NCI-H2171 (cell line): Measurements from ENCODE around the gene RCAN2.

Experiments
- DNase-seq: peaks from one replicate; lab custom pipeline; 2025; lab: John Stamatoyannopoulos, UW

RCAN2 gene

GRCh38 chr6:46254331-46254730, 236.9 kb downstream of the RCAN2 start:
- DNase-seq: no peak

- no peak for DNase-seq
Observed at GRCh38 chr6:46251583-46252339, 239.5 kb downstream of the RCAN2 start.

DNA sequence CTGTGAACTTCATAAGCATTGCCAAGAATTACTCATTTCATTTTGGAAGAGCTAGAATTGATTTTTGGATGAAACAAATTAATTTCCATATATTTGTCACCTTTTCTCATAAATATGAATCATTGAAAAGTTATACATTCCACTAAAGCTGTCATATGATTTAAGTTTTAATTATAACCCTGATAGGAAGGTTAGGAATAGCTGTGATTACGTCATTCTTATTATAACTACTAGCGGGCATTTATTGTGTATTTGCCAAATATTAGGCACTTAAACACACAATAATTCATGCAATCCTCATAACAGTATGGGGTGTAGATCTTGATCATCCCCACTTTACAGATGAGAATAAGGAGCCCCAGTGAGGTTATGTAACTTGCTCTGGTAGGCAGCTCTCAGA, 243.1 kb downstream of the RCAN2 start:
- DNase-seq: no peak

- no peak for DNase-seq
Observed at GRCh38 chr6:46246727-46247126, 244.5 kb downstream of the RCAN2 start.

- no peak for DNase-seq
Observed at GRCh38 chr6:46246081-46246480, 245.2 kb downstream of the RCAN2 start.

DNA sequence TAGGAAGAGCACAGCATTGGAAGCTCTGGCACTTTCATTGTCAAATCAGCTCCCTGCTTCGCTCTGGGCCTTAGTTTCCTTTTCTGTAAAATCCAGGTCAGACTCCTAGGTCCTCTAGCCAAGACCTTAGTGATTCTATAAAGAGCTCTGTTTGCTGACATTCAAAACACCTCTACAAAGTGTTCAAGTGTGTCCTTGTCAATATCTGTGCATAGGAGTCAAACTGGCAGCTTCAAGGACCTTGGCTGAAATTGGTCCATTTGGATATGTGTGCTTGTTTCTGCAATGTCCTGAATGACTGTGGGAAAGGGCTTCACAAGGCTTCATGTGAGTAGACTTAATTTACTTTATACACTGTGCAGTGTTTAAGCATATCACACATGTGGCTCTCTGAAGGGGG, 246.6 kb downstream of the RCAN2 start:
- no peak for DNase-seq

GRCh38 chr6:46243754-46244153, 247.5 kb downstream of the RCAN2 start:
- no peak for DNase-seq

- no peak for DNase-seq
Observed at GRCh38 chr6:46242921-46243320, 248.3 kb downstream of the RCAN2 start.

DNA sequence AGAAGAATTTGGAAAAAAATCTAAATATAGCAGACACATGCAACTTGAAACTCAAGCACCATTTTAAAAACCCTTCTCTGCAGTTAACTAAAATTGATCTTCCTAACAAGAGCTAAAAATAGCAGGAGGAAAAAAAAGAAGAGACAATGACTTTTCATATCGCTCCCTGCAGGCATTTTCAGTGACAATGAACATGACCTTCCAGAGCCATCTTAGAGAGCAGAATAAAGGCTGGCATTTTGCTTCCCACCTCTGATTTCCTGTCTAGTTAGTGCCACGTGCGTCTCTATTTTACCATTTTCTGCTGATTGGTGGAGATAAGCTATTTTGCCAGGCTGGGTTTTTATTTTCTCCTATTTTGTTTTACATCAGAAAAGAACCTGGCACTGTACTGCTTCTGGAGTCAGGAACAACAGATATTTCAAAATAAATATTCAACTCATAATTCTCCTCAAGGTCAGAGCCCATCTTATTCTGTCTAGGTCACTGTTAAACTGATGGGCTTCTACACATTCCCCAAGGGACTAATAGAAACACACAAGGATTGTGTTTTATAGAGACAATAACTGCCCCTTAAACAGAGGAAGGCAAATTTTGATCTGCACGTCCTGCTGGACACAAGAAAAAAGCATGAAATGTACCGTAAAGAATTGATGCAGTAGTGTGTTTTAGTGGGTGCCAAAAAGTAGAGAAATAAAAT, 250.2 kb downstream of the RCAN2 start:
- no peak for DNase-seq

- DNase-seq: no peak
Observed at GRCh38 chr6:46236752-46237151, 254.5 kb downstream of the RCAN2 start.

DNA sequence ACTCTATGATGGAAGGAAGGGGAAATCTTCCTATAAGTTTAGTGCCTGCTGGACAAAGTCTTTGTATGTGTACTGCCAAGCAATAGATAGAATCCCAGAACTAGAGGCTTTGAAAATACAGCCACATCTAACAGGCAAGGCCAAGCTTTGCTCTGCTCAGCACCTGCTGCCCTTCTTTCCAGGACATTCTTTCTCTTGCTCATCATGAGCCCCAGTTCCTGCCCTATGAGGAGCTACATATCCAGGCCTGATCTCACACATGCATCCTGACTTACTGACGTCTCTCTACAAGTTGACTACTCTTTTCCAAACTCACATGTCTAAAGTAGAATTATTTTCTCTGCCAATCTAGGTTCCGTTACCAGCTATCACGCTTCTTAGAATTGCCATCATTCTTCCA, 256.0 kb downstream of the RCAN2 start:
- no peak for DNase-seq

- no peak for DNase-seq
Observed at GRCh38 chr6:46234700-46235099, 256.5 kb downstream of the RCAN2 start.

GRCh38 chr6:46234156-46234556, 257.1 kb downstream of the RCAN2 start:
- DNase-seq: no peak

GRCh38 chr6:46233129-46233528, 258.1 kb downstream of the RCAN2 start:
- no peak for DNase-seq

GRCh38 chr6:46222286-46222685, 269.0 kb downstream of the RCAN2 start:
- DNase-seq: no peak

DNA sequence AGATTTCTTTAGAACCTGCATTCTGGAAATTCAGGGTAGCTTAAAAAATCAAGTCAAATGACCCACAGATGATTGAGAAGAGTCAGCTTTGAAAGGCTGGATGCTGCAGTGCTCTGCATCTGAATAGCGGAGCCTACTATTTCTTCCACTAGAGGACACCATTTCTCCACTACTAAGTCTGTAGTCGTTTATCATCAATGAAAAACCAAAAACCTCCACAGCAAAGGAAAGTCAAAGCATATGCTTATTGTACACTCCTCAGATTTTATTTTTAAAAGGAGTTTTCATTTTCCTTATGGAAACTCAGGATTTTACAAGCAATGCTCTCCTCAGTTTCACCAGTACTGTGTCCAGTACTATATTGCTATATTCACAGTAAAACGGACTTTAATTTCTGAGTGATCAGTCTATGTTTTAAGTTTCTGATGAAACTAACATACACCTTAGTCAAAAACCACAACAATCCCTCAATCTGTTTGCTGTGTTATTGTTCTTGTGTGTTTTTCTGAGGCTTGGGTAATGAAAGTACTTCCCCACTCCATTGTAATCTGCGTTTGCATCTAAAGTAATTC, 269.9 kb downstream of the RCAN2 start:
- DNase-seq: peak; percentile 10

DNA sequence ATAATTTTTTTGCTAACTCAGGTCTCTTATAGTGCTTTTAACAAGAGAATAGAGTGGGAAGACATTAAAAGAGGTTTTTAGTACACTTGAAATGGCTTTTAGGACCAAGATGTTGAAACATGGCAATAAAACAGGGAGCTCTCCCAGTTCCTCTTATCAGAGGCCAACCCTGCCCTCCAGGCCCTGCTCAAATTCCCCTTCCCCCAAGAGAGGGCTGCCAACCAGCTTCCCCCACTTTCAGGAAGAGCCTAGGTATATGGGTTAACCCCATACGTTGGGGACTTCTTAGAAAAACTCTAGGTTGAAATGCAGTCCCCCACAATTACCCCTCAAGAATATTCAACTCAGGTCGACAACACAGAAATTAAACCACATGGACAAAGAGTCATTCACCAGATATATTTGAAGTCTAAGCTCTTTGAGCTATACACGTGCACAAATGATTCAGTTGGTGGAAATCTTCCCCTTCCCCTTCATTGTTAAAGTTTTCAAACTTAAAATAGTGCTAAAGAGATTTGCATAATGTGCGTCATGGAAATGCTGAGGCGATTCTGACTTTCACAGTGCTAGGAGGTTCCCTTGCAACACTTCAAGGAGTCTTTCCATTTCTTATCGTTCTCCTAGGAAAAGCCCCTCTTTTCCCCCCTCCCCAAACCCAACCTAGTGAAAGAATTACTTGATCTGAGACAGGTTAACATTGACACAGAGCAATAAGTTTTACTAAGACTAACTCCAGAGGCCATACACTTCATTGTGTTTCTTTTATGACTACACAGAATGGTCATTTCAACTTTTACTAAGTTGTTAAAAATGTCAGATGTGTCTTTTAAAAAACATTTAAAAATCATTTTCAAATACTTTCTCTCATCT, 270.7 kb downstream of the RCAN2 start:
- DNase-seq: no peak

- DNase-seq: no peak
Observed at GRCh38 chr6:46219661-46220060, 271.6 kb downstream of the RCAN2 start.

DNA sequence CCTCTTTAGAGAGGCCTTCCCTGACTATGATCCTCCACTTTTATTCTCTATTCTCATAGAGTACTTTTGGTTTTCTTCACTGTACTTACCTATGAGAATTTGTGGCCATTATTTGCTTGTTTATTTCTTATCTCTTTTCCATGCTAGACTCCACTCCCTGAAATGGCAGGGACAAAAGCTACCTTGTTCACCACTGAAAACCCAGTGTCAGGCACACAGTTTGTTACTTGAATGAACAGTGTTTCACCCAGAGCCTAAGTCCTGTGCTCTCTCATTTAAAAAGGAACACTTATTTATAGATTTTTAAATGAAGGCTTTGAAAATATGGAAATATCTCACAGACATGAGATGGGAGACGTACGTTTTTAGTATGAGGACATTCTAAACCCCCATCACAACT, 272.8 kb downstream of the RCAN2 start:
- no peak for DNase-seq

GRCh38 chr6:46217671-46218131, 273.5 kb downstream of the RCAN2 start:
- no peak for DNase-seq

DNA sequence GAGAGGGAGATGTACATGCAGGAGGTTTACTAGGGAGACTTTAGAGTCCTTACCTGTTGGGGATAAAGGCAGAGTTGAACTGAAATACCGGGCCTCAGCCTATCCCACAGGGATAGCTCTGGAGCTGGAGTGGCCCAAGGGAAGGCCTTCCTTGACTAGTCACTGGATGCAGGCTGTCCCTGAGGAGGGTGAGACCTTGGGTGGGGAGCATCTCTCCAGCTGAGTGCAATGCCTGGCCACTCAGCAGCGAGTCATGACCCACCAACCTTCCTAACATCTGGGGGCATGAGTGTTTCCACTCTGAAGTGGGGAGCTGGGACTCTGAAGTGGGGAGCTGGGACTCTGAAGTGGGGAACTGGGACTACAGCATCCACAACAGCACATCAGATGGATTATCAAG, 274.4 kb downstream of the RCAN2 start:
- no peak for DNase-seq

GRCh38 chr6:46215777-46216176, 275.5 kb downstream of the RCAN2 start:
- DNase-seq: no peak
